Left forelimb (tissue), 1 donor: ENCODE measurements around the gene KCTD14.
"Not testable (repeated sequence)": the region's sequence is repeated elsewhere in the genome, so short reads cannot be mapped to it uniquely, and the experiment has no call there.

ENCODE experiments used
- DNase-seq: peaks from one replicate; pipeline ENCODE4 v3.0.0-alpha.2; 2018; ENCODE audit warnings: low spot score

Gene KCTD14

GRCh38 chr11:78022397-78023396, at the start of gene KCTD14:
TSS of gene KCTD14 (minus strand) at chr11:78023276. CDS start at chr11:78023249, 27 bp downstream.
- peak; percentile 75 for DNase-seq

GRCh38 chr11:78072455-78072854, 49.4 kb upstream of the KCTD14 start:
- DNase-seq: no peak

GRCh38 chr11:78071717-78072116, 48.6 kb upstream of the KCTD14 start:
- DNase-seq: no peak

GRCh38 chr11:78070621-78071020, 47.5 kb upstream of the KCTD14 start:
- DNase-seq: no peak

- DNase-seq: no peak
Observed at GRCh38 chr11:78069465-78069864, 46.4 kb upstream of the KCTD14 start.

GRCh38 chr11:78067704-78068103, 44.6 kb upstream of the KCTD14 start:
- DNase-seq: no peak

- DNase-seq: no peak
Observed at GRCh38 chr11:78066471-78066870, 43.4 kb upstream of the KCTD14 start.

GRCh38 chr11:78065203-78065602, 42.1 kb upstream of the KCTD14 start:
- no peak for DNase-seq

GRCh38 chr11:78063440-78064181, 40.5 kb upstream of the KCTD14 start, which contains the start of gene THRSP:
TSS of gene THRSP (plus strand) at chr11:78063861. CDS start at chr11:78063882, 21 bp downstream.
- DNase-seq: no peak

GRCh38 chr11:78062671-78063070, 39.6 kb upstream of the KCTD14 start:
- no peak for DNase-seq

- DNase-seq: no peak
Observed at GRCh38 chr11:78061921-78062311, 38.8 kb upstream of the KCTD14 start.

GRCh38 chr11:78061088-78061920, 38.2 kb upstream of the KCTD14 start:
- DNase-seq: no peak

GRCh38 chr11:78060533-78060932, 37.5 kb upstream of the KCTD14 start:
- DNase-seq: no peak

GRCh38 chr11:78059749-78060328, 36.8 kb upstream of the KCTD14 start:
- not testable (repeated sequence) for DNase-seq

GRCh38 chr11:78057462-78058055, 34.5 kb upstream of the KCTD14 start:
- DNase-seq: no peak

- DNase-seq: no peak
Observed at GRCh38 chr11:78056093-78056492, 33.0 kb upstream of the KCTD14 start.

- no peak for DNase-seq
Observed at GRCh38 chr11:78054971-78055370, 31.9 kb upstream of the KCTD14 start.

- DNase-seq: no peak
Observed at GRCh38 chr11:78050964-78051831, 28.1 kb upstream of the KCTD14 start.

GRCh38 chr11:78049348-78049747, 26.3 kb upstream of the KCTD14 start:
- no peak for DNase-seq

- no peak for DNase-seq
Observed at GRCh38 chr11:78048561-78048960, 25.5 kb upstream of the KCTD14 start.
